Lower lobe of right lung (tissue), 2 donors: ENCODE data around the gene HS6ST3. TPM values are rescaled to one million over a fixed set of nuclear protein-coding genes. Genes with fewer than 3 reads are reported as not detected.

Experiments
- ATAC-seq, 2 donors: fragments of 200-7000 bp; cut with Tn5 transposase; one replicate each; pipeline ENCODE4 v1.9.1; 2020 to 2022; ENCODE audit warnings: mild to moderate bottlenecking in 2 of 2, moderate library complexity in 2 of 2
- DNase-seq: peaks from one replicate; pipeline ENCODE4 v3.0.0-alpha.2; 2020
- H3K27ac ChIP-seq: fragments of 200-600 bp; one replicate; pipeline ENCODE4 v1.8.0; 2022
- H3K27me3 ChIP-seq: fragments of 200-600 bp; one replicate; pipeline ENCODE4 v1.8.0; 2022; ENCODE audit warnings: low read depth
- H3K36me3 ChIP-seq: fragments of 200-600 bp; one replicate; pipeline ENCODE4 v1.8.0; 2022; ENCODE audit warnings: mild to moderate bottlenecking
- H3K4me1 ChIP-seq: fragments of 200-600 bp; one replicate; pipeline ENCODE4 v1.8.0; 2022
- H3K4me3 ChIP-seq: fragments of 200-600 bp; one replicate; pipeline ENCODE4 v1.8.0; 2022; ENCODE audit warnings: mild to moderate bottlenecking
- H3K9me3 ChIP-seq: fragments of 200-600 bp; one replicate; pipeline ENCODE4 v1.8.0; 2022
- intact Hi-C: fragments of 100-400 bp; cut with DNase I; formaldehyde crosslinking; loops from one replicate; pipeline ENCODE4 v1.11.0; 2022
- total RNA-seq: library from RNA; stranded (reverse); fragmentation: NEBNext Ultra II Directional; extraction: Animal tissue kit (Norgen Biotek cat#: 25700); gene quantifications from one replicate; pipeline ENCODE4 v1.2.1, GENCODE V29; 2021
- TF ChIP-seq, protein P1 (sequence below): fragments of 200-600 bp; IDR thresholded peaks from one replicate; pipeline ENCODE4 v1.8.0; 2022; ENCODE audit warnings: antibody characterized with exemption, mild to moderate bottlenecking
- donor health status: DM: no; HTN: yes; CAD: no; lungs with severe emphysema.

Gene HS6ST3
- total RNA-seq, 1 donor from 2014 or later = 0.06 TPM

- intact Hi-C loops = no loop called here
- no peaks in the 10 kb centered on the region for H3K36me3 ChIP-seq
- H3K4me3 ChIP-seq = no peak overlapping the region
- H3K27ac ChIP-seq = no peak overlapping the region
- ATAC-seq (no peak), DNase-seq (no peak)
- TF ChIP-seq, protein P1, sequence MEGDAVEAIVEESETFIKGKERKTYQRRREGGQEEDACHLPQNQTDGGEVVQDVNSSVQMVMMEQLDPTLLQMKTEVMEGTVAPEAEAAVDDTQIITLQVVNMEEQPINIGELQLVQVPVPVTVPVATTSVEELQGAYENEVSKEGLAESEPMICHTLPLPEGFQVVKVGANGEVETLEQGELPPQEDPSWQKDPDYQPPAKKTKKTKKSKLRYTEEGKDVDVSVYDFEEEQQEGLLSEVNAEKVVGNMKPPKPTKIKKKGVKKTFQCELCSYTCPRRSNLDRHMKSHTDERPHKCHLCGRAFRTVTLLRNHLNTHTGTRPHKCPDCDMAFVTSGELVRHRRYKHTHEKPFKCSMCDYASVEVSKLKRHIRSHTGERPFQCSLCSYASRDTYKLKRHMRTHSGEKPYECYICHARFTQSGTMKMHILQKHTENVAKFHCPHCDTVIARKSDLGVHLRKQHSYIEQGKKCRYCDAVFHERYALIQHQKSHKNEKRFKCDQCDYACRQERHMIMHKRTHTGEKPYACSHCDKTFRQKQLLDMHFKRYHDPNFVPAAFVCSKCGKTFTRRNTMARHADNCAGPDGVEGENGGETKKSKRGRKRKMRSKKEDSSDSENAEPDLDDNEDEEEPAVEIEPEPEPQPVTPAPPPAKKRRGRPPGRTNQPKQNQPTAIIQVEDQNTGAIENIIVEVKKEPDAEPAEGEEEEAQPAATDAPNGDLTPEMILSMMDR = no peak
- H3K9me3 ChIP-seq = no peaks in the 10 kb centered on the region
- no peaks in the 10 kb centered on the region for H3K27me3 ChIP-seq
- no peaks in the 10 kb centered on the region for H3K4me1 ChIP-seq
Measured at GRCh38 chr13:96415831-96416385, 326.0 kb downstream of the HS6ST3 start.

DNA sequence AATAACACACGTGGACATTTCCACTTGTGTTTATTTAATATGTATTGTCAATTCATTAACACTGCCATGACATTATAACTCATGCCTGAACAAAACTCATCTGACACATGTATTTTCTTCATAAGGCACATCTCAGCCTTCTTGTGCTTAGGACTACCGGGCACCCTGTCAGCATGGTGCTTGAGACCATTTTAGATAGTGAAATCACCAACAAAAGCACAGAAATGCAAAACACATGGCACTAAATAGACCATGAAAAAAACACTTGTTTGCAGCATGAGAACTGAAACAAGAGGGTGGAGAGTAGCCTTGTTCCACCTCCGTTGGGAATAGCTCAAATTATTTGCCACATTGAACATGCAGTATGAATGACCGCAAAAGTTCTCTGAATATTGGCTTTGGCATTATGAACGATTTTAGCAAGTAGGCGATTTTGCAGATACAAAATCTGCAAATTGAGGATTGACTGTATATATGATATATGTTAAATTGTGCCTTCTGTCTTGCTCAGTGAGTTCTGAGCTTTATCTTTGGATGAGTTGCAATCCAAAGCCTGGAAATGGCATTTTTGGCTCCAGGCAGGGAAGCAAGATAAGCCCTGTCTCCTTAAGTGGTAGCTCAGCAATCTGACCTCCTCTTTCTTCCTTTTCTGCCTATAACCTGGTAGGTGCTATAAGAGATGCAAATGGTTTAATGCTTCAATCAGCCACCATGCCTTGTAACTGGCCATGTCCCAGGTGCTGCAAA, 328.2 kb downstream of the HS6ST3 start:
- Histone ChIP-seq H3K36me3 (no peaks in the 10 kb centered on the region), H3K4me1 (no peaks in the 10 kb centered on the region), H3K9me3 (no peaks in the 10 kb centered on the region), H3K27ac (no peak overlapping the region), H3K4me3 (no peak overlapping the region), H3K27me3 (no peaks in the 10 kb centered on the region)
- TF ChIP-seq, protein P1 = no peak
- no peak for DNase-seq
- no peak for ATAC-seq
- intact Hi-C loops = no loop called here

GRCh38 chr13:96421314-96421713, 331.4 kb downstream of the HS6ST3 start:
- no peak for DNase-seq
- Histone ChIP-seq H3K27me3 (no peaks in the 10 kb centered on the region), H3K9me3 (no peaks in the 10 kb centered on the region), H3K4me1 (no peaks in the 10 kb centered on the region), H3K27ac (no peak overlapping the region), H3K36me3 (no peaks in the 10 kb centered on the region), H3K4me3 (no peak overlapping the region)
- TF ChIP-seq, protein P1 = no peak
- intact Hi-C loops = no loop called here
- ATAC-seq = no peak

- DNase-seq (no peak), ATAC-seq (no peak)
- H3K4me1 ChIP-seq = no peaks in the 10 kb centered on the region
- no peaks in the 10 kb centered on the region for H3K9me3 ChIP-seq
- H3K36me3 ChIP-seq = no peaks in the 10 kb centered on the region
- TF ChIP-seq, protein P1 = no peak
- no peaks in the 10 kb centered on the region for H3K27me3 ChIP-seq
- H3K27ac ChIP-seq = no peak overlapping the region
- intact Hi-C loops = no loop called here
- H3K4me3 ChIP-seq = no peak overlapping the region
Measured at GRCh38 chr13:96422002-96422401, 332.1 kb downstream of the HS6ST3 start.

- Histone ChIP-seq H3K4me1 (no peaks in the 10 kb centered on the region), H3K4me3 (no peak overlapping the region), H3K27me3 (no peaks in the 10 kb centered on the region), H3K36me3 (no peaks in the 10 kb centered on the region), H3K9me3 (no peaks in the 10 kb centered on the region), H3K27ac (no peak overlapping the region)
- intact Hi-C loops = no loop called here
- ATAC-seq = no peak
- TF ChIP-seq, protein P1 = no peak
- no peak for DNase-seq
Measured at GRCh38 chr13:96426167-96426566, 336.3 kb downstream of the HS6ST3 start.
